ENCODE results near the gene HACD3. TPM values are rescaled to one million over a fixed set of nuclear protein-coding genes. Genes with fewer than 3 reads are reported as not detected.

Gene HACD3
- total and polyA plus RNA-seq, 11 donors = 3.2 to 16.7 (median 9.8) TPM

GRCh38 chr15:65525622-65526021, 4.6 kb upstream of the HACD3 start:
- Histone ChIP-seq H3K9me3 (no peaks in the 10 kb centered on the region), H3K36me3 (no peaks in the 10 kb centered on the region), H3K4me3 (no peak overlapping the region), H3K27ac (peak overlapping the region in 2 of 12 donors; percentile 26 to 33), H3K27me3 (no peaks in the 10 kb centered on the region), H3K4me1 (peaks cover 0 to 19% (median 4%) of the 10 kb centered on the region in 12 donors)
- intact Hi-C loops (cut with DNase I) = no loop called here
- ATAC-seq = peak in 1 of 4 donors; percentile 63
- DNase-seq = peak in 4 of 5 donors; percentile 44 to 73 (median 70)
- WGBS, 4 donors = 64 to 72% (median 67%) methylated on average over 1 of the region's 1 CpG
- TF ChIP-seq CTCF (IDR thresholded peaks at IDR 0.05) (no peak), POLR2A (IDR thresholded peaks at IDR 0.05) (no peak)

DNA sequence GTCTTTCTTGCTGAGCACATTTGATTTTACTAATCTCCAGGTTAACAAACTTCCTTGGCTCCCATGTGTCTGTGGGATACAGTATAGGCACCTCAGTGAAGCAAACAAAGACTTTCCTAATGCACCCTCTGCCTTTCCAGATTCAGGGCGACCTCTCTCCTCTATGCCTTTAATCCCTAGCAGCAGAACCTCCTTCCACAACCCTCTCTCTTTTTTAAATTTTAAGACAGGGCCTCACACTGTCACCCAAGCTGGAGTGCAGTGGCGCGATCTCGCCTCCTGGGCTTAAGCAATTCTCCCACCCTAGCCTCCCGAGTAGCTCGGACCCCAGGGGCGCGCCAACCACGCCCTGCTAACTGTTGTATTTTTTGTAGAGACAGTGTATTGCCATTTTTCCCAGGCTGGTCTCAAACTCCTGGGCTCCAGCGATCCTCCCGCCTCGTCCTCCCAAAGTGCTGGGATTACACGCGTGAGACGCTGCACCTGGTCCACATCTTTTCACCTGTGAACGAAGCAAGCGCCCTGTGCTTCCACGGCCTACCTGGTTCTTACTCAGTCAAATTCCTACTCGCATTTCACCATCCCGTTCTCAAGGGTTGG, 1.7 kb upstream of the HACD3 start:
- H3K27ac ChIP-seq = no peak overlapping the region
- H3K4me1 ChIP-seq = peaks cover 0 to 32% (median 14%) of the 10 kb centered on the region in 12 donors
- no peak for DNase-seq
- TF ChIP-seq POLR2A (IDR thresholded peaks at IDR 0.05) = no peak
- TF ChIP-seq CTCF (IDR thresholded peaks at IDR 0.05) = no peak
- no peak for ATAC-seq
- WGBS, 4 donors = 96 to 97% (median 97%) methylated on average over 20 of the region's 20 CpGs
- intact Hi-C loops (cut with DNase I) = no loop called here
- no peak overlapping the region for H3K4me3 ChIP-seq
- no peaks in the 10 kb centered on the region for H3K27me3 ChIP-seq
- H3K36me3 ChIP-seq = no peaks in the 10 kb centered on the region
- no peaks in the 10 kb centered on the region for H3K9me3 ChIP-seq

GRCh38 chr15:65529762-65530317, 423 bp upstream of the HACD3 start:
- Histone ChIP-seq H3K4me3 (peak overlapping the region; percentile 54 to 97 (median 83)), H3K27me3 (no peaks in the 10 kb centered on the region), H3K4me1 (peaks cover 0 to 32% (median 14%) of the 10 kb centered on the region in 12 donors), H3K36me3 (no peaks in the 10 kb centered on the region), H3K9me3 (no peaks in the 10 kb centered on the region), H3K27ac (peak overlapping the region in 10 of 12 donors; percentile 52 to 81 (median 76))
- intact Hi-C loops (cut with DNase I) = loop anchor here in 1 of 10 donors (2.0 kb wide), 1 partner anchor 81 kb away; the partner anchor contains the start of gene INTS14
- WGBS, 4 donors = 51 to 60% (median 55%) methylated on average over 13 of the region's 13 CpGs
- DNase-seq (no peak), ATAC-seq (peak in 1 of 4 donors; percentile 4)
- TF ChIP-seq CTCF (IDR thresholded peaks at IDR 0.05) (no peak), POLR2A (IDR thresholded peaks at IDR 0.05) (no peak)

GRCh38 chr15:65532738-65533051, 2.4 kb downstream of the HACD3 start:
- Histone ChIP-seq H3K4me3 (no peak overlapping the region), H3K27me3 (no peaks in the 10 kb centered on the region), H3K9me3 (no peaks in the 10 kb centered on the region), H3K36me3 (peaks cover 0 to 4% (median 0%) of the 10 kb centered on the region in 9 donors), H3K27ac (no peak overlapping the region), H3K4me1 (peaks cover 0 to 31% (median 14%) of the 10 kb centered on the region in 12 donors)
- no peak for DNase-seq
- intact Hi-C loops (cut with DNase I) = no loop called here
- no peak for TF ChIP-seq CTCF (IDR thresholded peaks at IDR 0.05)
- ATAC-seq = no peak
- WGBS, 4 donors = 80 to 98% (median 85%) methylated on average over 1 of the region's 1 CpG
